CD4-positive, alpha-beta T cell treated with Interleukin-4 for 4 hours (primary cell): ENCODE data around the gene RPS6KL1.

Source experiments
- DNase-seq: peaks from one replicate; pipeline ENCODE4 v3.0.0-alpha.2; 2020

Gene RPS6KL1

DNA sequence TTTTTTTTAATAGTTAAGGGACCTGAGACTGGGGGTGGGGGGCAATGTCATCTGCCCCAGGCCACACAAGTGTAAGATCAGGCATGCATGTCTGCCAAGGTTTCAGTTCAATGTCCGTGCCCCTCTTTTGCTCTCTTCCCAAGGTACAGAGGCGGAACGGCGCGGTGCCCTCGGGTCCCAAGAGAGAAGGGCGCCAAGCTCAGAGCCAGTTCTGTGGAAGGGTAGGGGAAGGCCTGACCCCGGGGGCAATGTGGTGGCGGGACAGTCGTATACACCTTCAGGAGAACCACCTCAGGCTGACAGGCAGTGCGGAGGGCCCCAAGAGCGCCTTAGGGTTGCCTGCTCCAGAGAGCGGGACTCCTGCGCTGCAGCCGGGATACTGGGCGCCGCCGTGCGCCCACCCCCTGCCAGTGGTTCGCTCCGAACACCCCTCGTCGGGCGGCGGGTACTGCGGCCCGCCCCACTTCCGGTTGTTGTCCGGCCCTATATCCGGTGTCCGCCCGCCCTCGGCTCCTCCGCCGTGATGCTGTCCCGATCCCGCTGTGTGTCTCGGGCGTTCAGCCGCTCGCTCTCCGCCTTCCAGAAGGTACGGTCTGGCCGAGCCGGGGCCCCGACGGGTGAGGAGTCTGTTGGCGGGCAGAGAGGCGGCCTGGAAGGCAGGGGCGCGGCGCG, 41.5 kb downstream of the RPS6KL1 start, which contains the start of gene DLST:
DLST (plus strand) TSS at position 486 of the 672 bp plus-strand sequence; CDS start at position 524, 38 bp downstream.
- DNase-seq: peak; percentile 85

DNA sequence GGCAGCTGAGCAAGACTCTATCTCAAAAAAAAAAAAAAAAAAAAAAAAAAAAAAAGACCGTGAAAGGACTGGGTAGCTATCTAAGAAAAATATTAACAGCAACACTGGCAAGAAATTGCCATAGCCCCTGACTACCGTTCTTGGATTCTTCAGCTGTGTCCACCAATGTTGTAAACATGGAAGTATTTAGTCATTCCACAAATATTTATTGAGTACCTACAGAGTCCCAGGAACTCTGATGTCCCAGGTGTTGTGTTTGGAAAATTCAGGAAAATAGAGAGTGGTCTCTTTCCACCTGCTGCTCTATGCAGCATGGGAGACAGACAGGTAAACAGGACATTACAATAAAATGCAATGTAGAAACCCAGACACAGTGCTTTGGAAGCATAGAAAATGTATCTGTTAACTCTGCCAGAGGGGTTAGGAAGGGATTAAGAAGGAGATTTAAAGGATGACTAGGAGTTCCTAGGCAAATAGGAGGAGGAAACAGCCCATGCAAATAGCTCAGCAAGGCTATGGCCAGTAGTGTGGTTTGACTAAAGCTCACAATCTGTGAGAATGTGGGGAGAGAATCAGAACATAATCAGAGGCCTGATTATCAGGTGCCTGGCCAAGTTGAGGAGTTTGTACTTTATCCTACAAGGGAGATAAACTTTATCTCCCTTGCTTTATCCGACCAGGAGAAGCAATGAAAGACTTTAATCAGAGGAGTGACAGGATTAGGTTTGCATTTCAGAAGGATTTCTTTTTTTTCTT, 43.5 kb downstream of the RPS6KL1 start:
- DNase-seq: no peak

DNA sequence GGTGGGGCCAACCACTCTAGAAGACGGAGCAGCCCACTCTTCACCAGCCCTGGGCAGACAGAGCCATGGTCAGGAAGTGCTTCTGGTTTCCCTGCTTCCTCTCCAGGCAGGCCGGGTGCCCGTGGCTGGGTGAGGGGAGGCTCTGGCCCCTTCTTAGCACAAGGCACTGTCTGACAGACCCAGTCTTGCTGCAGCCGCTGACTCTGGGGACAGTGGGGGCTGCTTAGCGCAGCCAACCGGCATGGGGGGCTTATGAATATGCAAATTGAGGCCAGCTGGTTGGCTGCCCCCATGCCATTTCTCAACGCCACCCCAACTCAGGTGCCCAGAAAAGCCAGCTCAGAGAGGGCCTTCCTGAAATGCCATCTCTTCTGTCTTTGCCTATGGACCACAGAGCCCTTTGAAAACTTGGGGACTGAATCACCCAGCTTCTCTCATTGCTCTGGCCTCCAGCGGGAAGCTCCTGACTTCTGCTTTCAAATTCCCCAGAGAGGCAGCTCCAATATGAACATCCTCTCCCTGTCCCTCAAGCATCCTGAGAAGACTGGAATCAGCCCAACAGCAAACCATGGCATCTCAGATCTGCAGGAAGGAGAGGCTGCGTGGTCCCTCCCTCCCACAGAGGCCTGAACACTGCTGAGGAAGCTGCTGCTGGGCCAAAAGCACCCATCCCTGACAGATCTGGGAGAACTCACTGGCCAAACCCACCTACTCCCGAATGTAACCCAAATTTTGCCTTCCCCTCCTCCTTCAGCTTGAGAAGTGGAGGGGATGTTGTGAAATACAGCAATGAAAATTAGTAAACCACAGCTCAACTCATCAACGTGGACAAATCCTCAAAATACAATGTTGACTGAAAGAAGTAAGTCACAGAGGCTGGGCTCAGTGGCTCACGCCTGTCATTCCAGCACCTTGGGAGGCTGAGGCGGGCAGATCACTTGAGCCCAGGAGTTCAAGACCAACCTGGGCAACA, 46.8 kb downstream of the RPS6KL1 start, which contains the start of gene PROX2:
PROX2 (minus strand) TSS at position 205 of the 973 bp plus-strand sequence. CDS start 12,311 bp downstream, outside the sequence.
- no peak for DNase-seq

DNA sequence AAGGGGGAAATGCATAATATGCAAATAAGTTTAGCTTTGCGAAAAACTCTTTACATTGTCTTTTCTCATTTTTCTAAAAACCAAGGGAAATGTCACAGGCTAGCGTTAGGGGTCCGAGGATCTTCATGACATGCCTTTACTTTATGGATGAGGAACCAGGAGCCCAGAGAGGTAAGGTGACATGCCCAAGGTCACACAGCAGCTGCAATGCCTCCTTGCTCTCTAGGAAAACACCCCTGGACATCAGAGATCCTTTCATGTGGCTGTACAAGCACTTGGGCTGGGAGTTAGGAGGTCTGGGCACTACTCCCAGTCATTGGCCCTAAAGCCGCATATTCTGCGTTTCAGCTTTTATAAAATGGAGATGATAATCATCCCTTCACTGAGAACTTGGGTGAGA, 47.9 kb downstream of the RPS6KL1 start:
- no peak for DNase-seq

DNA sequence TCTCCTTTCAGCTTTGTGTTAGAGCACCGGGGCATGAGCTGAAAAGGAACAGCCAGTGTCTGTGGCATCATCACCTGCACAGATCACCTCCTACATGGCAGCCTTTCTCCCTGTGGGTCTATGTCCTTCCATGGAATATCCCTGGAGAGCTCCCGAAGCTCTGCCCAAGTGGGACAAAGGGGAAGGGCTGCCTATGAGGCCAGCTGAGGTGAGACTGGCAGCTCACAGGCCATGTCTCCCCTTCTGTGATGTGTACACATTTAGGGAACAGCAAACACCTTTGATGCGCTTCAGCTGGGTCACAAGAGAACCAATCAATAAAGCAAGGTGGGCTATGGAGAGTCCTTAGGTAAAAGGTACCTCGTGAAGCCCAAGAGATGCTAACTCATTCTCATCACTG, 51.2 kb downstream of the RPS6KL1 start:
- no peak for DNase-seq

DNA sequence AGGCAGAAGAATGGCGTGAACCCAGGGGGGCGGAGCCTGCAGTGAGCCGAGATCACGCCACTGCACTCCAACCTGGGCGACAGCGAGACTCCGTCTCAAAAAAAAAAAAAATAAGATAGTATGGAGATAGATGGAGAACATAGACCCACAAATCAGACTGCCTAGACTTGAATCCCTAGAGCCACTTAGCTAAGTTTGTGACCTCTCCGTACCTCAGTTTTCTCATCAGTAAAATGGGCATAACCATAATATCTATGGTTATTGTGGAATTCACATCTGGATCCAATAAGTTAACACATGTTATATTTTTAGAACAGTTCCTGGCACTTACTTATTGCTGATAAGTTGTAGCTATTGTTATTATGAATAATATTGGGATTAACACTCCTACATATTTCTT, 54.3 kb downstream of the RPS6KL1 start:
- no peak for DNase-seq

DNA sequence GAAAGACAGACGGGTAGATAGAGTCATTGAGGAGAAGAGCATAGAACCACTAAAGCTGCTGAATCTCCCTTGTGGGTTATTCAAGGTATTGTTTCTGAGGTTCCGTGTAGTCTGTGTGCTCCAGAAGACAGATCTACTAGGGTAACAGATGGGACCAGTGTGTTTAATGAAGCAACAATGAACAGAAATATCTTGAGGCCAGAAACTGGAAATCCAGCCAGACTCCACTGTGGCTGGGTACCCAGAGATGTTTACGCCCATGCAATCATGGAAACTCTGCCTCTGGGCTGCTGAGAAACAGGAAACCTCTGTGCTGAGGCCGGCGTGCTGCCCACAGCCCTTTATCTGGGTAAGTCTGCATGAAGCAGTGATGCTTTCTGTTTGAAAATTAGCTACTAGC, 55.4 kb downstream of the RPS6KL1 start:
- peak; percentile 43 for DNase-seq

DNA sequence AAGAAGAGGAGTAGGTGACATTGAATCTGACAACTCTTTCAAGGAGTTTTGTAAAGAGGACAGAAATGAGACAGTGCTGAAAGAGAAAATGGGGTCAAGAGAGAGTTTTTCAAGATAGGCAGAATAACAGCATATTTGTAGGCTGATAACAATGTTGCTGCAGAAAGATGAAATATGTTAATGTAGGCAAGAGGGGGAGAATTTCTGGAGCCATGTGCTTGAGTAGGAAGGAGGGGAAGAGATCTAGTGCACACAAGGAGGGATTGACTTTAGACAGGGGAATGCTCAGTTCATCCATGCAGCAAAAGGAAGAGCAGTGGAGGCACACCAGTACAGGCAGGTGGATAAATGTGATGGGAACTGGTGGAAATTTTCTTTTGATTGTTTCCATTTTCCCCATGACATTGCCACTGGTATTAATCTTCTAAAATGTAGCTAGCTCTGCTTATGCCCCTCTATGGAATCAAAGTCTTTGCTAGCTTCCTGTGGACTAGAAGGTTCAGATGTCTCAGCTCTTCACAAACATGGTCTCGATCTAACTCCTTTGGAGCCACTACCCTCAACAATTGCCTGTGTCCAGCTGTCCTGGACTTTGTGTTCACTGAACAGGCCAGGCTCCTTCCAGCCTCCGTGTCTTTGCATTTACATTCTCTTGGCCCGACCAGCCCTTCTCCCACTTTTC, 56.2 kb downstream of the RPS6KL1 start:
- DNase-seq: no peak

DNA sequence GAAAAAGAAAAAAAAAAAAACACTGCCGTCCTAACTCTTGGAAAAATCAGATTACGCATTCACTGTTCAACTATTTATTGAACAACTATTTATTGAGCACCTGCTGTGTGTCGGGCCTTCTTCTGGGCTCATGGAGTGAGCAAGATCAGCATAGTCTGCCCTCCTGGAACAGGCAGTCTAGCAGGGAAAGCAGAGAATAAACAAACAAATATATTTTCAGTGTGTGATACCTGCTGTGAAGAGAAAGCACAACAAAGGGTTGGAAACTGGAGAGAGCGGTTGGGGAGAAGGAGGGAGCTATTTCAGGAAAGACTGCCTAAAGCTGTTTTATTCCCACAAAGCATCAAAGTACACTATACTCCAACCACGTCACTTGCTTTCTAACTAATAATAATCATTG, 57.9 kb downstream of the RPS6KL1 start:
- no peak for DNase-seq

DNA sequence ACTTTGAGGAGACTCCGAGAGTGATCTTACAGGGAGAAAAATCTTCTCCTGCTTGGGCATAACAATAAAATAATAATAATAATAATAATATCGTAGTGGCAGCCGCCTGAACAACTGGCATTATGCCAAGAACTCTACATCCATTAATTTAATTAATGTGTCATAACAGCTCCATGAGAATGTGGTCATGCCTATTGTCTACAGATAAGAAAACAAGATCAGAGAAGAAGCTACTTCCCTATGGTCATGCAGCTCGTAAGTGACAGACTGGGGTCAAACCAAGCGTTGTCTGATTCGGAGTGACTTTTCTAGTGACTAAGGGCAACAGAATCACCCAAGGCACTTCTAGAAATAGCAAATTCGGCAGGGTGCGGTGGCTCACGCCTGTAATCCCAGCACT, 58.9 kb downstream of the RPS6KL1 start:
- DNase-seq: no peak

DNA sequence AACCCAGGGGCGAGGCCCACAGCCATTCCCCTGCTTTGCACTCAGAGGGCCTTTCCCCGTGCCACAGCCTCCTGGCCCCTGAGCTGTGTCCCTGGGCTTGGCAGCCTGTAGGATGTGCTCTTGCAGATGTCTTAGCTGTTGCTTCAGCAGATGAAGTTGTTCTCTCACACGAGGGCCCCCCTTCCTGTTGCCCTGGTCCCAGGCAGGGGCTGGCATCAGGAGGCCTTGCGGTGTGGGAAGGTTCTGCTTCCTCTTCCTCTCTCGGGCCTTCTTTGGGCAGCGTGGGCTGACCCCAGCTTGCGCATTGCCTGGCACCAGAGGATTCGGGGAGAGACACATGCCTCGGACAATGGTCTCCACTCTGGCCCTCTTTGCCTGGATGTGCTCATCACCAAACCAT, 59.8 kb downstream of the RPS6KL1 start:
- DNase-seq: no peak

DNA sequence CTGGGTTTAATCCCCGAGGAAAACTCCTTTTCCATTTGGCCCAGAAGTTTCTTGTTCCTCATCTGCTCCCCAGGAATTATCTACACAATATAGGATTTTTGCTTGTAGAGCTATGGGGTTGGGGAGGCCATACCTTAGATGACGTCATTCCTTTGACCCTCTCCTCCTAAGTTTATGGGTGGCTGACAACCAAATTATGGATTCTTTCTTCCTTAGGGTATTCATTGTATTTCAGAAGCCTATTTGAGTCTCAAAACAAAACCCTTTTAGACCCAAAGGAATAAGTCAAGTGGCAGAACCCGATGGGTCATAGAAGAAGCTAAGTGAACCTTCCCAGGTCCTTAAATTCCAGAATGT, 61.3 kb downstream of the RPS6KL1 start:
- DNase-seq: no peak

DNA sequence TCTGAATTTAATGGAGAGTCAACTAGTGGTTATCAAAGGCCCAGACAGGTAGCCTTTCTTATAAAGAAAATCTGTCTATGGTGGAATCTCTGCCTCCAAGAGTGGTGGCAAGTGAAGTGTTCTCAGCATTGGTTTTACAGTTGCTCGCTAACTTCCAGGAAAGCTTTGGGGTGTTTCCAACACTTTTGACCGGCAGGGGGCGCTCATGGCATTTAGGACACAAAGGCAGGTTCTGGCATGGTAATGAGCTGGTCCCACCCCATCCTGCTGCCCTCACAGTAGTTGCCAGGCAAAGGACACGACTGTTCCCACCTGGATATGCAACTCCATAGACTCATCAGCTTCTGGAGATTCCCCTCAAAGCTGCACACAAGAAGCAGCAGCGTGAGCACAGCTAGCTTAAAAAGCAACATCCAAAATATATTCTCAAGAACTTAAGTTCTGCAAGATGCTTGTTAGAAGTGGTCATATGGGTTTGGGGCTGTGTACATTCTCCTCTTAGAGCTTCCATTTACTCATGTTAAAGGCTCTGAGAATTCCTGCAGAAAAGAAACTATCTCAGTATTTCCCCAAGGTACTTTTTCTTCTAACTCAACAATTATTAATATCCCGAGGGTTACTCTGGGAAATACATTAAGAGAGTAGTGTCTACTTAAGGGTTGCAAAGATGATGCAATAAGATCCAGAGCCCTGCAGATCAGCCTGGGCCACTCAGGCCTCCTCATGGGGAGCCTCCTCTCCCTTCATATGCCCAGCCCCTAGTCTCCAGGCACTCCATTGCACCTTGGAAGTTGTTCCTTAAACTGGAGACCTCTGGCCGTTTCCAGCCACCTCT, 61.9 kb downstream of the RPS6KL1 start:
- DNase-seq: peak; percentile 87

DNA sequence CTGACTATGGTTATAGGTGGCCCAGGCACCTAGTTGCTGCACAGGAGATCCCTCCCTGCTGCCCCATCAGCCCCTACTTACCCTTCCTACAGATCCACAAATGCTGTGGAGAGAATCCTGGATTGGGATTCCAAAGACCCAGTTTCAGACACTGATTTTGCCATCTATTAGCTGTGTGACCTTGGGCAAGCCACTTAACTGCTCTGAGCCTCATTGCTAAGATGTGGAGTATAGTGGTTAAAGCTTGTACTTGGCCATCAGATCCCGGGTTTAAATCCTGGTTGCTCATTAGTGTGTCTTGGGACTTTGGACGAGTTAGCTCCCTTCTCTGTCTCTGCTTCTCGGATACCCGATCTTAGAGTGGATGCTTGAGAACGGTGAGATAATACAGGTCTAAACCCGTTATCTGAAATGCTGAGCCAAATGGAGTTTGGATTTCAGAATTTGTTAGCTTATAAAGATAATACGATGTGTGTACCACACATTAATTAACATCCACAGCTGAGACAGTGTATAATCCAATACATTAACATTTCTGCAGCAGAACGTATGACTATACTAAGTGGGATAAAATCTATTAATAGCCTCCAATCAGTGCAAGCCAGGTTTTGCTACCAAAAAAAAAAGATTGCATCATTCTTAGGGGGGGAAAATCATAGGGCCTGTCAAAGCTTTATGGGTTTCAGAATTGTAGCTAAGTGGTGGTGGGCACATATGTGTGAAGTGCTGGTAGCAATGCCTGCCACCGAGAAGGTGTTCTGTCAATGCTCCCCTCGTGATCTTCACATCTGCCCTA, 63.1 kb downstream of the RPS6KL1 start:
- DNase-seq: no peak

DNA sequence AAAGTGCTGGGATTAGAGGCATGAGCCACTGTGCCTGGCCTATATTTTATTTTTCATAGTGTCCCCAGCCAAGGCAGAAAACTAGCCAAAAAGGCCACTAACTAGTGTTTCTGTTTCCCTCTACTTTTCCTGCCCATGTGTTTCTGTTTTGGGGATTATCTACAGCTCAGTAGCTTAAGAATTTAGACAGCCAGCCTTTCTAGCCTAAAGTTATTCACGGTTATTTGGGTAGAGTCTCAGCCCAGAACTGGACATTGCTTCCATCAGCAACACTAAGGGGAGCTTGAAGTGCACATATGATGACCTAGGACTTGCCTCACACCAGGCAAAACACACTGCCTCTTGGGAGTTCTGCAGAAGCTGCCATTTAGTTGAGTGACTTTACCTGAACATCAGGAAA, 65.0 kb downstream of the RPS6KL1 start:
- DNase-seq: no peak

DNA sequence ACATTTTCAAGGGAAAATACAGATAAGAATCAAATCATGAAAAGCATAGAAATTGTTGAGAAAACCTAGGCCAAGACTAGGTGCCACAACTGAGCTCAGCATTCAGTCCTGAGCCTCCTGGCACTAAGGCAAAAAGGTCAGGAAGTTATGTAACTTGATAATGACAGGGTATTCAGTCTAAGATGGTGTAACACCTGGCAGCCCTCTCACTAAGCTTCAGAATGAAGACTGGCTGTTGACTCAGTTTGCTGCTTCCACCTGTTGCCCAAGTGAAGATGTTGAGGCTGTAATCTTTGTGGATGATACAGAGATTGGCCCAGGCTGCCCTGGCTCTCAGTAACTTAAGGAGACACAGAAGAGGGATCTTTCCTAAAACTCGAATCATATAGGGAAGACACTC, 66.7 kb downstream of the RPS6KL1 start:
- no peak for DNase-seq

DNA sequence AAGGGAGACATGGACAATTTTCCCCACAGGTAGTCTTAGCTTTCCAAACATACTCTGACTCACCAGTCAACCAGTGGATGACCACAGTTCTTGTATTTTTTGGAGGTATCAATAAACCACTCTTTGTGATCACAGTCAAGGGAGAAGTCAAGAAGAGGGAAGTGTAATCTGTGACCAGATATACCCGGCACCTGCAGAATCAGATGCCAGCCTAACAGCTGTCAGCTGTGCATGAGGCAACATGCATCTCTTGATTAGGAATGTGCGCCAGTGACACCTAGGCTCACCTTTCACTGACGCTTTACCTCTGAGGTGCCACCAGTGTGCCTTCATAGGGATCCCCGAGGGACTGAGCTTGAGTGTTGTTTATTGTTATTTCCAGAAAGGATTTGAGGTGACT, 67.1 kb downstream of the RPS6KL1 start:
- DNase-seq: no peak

DNA sequence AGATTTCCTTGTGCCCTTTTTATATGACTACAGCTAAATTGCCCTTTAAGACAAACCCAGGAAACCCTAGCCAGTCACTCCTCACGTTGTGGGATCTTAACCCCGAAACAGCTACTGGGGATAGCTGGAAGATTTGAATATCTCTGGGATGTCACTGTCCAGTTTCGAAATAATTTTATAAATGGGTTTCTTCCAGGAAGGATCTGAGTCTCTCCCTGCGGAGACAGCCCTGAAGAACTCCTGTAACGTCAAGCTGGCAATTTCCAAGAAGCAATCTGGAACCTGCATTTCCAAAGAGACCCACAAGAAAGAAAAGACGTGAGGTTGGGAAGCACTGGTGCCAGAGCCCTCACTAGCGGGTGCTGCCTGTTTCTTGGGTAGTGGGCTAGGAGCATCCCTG, 68.0 kb downstream of the RPS6KL1 start:
- no peak for DNase-seq
